Lower leg skin (tissue), 4 donors: ENCODE data around the gene C12orf43. TPM values are rescaled to one million over a fixed set of nuclear protein-coding genes. Genes with fewer than 3 reads are reported as not detected.

ENCODE experiments used
- DNase-seq, 2 donors: peaks; one replicate each; pipeline ENCODE4 v3.0.0-alpha.2; 2019; ENCODE audit warnings: low spot score in 2 of 2
- H3K4me3 ChIP-seq: fragments of 200-600 bp; sonication (generic); 2 replicates; pipeline ENCODE4 v1.5.1; 2017; ENCODE audit warnings: mild to moderate bottlenecking, low read depth; ENCODE audit not compliant: poor library complexity, severe bottlenecking
- CTCF ChIP-seq, 3 donors: fragments of 450-650 bp; IDR thresholded peaks; one replicate each; pipeline ENCODE4 v1.5.1; 2016; ENCODE audit warnings: antibody characterized with exemption in 3 of 3, mild to moderate bottlenecking in 3 of 3, moderate library complexity in 2 of 3
- POLR2A ChIP-seq, 2 donors: fragments of 450-650 bp; IDR thresholded peaks; one replicate each; pipeline ENCODE4 v1.6.1; 2016 to 2017; ENCODE audit warnings: antibody characterized with exemption in 2 of 2, mild to moderate bottlenecking in 1 of 2, moderate library complexity in 1 of 2
- WGBS, 2 donors: methylation state at CpG; one replicate each; pipeline ENCODE4 v1.1.5; 2018; 5-methylcytosine and 5-hydroxymethylcytosine counted together
- intact Hi-C: fragments of 100-400 bp; cut with DNase I; formaldehyde crosslinking; loops from one replicate; pipeline ENCODE4 v1.15.0; 2023; ENCODE audit warnings: low total_unique reads
- total RNA-seq, 4 donors: library from RNA; depleted of rRNA; stranded (reverse); fragments of >200 nt; gene quantifications; one replicate each; pipeline ENCODE4 v1.1.0, GENCODE V29; 2016

C12orf43 gene
- total RNA-seq, 4 donors from 2014 or later, result 4.3 to 8.9 (median 6.1) TPM

GRCh38 chr12:120955232-120955631, 61.1 kb downstream of the C12orf43 start:
- no peak for TF ChIP-seq POLR2A (IDR thresholded peaks at IDR 0.05)
- TF ChIP-seq CTCF (IDR thresholded peaks at IDR 0.05), result no peak
- no peak for DNase-seq
- 52 to 64% methylated on average over 4 of the region's 4 CpGs for WGBS, 2 donors
- H3K4me3 ChIP-seq, result no peak overlapping the region
- intact Hi-C loops, result no loop called here

- TF ChIP-seq POLR2A (IDR thresholded peaks at IDR 0.05) (no peak), CTCF (IDR thresholded peaks at IDR 0.05) (no peak)
- H3K4me3 ChIP-seq, result no peak overlapping the region
- WGBS, 2 donors, result 88 to 93% methylated on average over 5 of the region's 5 CpGs
- DNase-seq, result no peak
- intact Hi-C loops, result no loop called here
Observed at GRCh38 chr12:120950807-120951206, 65.5 kb downstream of the C12orf43 start.

Other genes with a start within 250 kb of the C12orf43 start
- gene SPPL3, start 112.1 kb downstream of the C12orf43 start, total RNA-seq, result 10 to 100 TPM; 47.3 to 59.0 (median 52.4) TPM
- gene HNF1A, start 37.9 kb downstream of the C12orf43 start, total RNA-seq, result under 1 TPM in 2 of 4 donors, not detected in 2; 0.10 to 0.23 TPM
- under 1 TPM in 2 of 4 donors, not detected in 2; 0.25 to 0.39 TPM for gene OASL, start 22.8 kb upstream of the C12orf43 start, total RNA-seq
- 10 to 100 TPM in 3 of 4 donors, 1 to 10 TPM in 1; 9.8 to 38.6 (median 24.4) TPM for gene P2RX7, start 116.4 kb upstream of the C12orf43 start, total RNA-seq
- gene P2RX4, start 193.6 kb upstream of the C12orf43 start, total RNA-seq, result 10 to 100 TPM; 19.4 to 38.0 (median 24.2) TPM